Measurements from ENCODE around the gene POLD4. TPM values are rescaled to one million over a fixed set of nuclear protein-coding genes. Genes with fewer than 3 reads are reported as not detected.

The POLD4 gene
- total and polyA plus RNA-seq, 2 of the 13 experiments (the other 11 are each of a cell fraction or from before 2014, with no cell fraction given), result 10.5 to 27.4 TPM

GRCh38 chr11:67355794-67356386 is 2.5 kb upstream of the POLD4 start:
- no peak for FAIRE-seq

GRCh38 chr11:67355023-67355793 is 1.9 kb upstream of the POLD4 start:
- H3K27ac ChIP-seq (ENCODE audit: extremely low read length, insufficient read depth, low read length), result peak overlapping the region; percentile 79
- H4K20me1 ChIP-seq (ENCODE audit: insufficient read depth, low read length), result no peaks in the 10 kb centered on the region
- H3K9me3 ChIP-seq (ENCODE audit: low read length), result no peaks in the 10 kb centered on the region
- DNase-seq (ENCODE audit: low spot score) (no peak), ATAC-seq (no peak), FAIRE-seq (no peak)
- no TSS peak for BruUV-seq (replicated peaks)
- H3K4me1 ChIP-seq (ENCODE audit: insufficient read depth, low read length), result peaks cover 46% of the 10 kb centered on the region
- ChIA-PET CTCF (ENCODE audit: low intra/inter-chr PET ratio, low total read pairs) (interaction anchor here (4.1 kb wide), 1 partner anchor 27 kb away, joined by 45 read pairs; no protein-coding TSS in a partner anchor), POLR2A (interaction anchor here (1.0 to 9.7 kb wide), 11 partner anchors 8 to 115 kb away, joined by 3 to 365 read pairs (median 11); partner anchors contain the start of genes ANKRD13D, CLCF1, PPP1CA and RAD9A)
- peak overlapping the region; percentile 96 for H3K4me2 ChIP-seq (ENCODE audit: low read depth, low read length)
- intact Hi-C loops (cut with micrococcal nuclease; ENCODE audit: unreplicated experiment) (no loop called here), in situ Hi-C loops (cut with HindIII; ENCODE audit: extremely low pct_ligation_motif_present, low pct_unique_long_range_greater_than_20kb) (no loop called here)
- peak overlapping the region; percentile 63 for H3K9ac ChIP-seq (ENCODE audit: insufficient read depth, low read depth, low read length)
- no peaks in the 10 kb centered on the region for H3K79me2 ChIP-seq (ENCODE audit: insufficient read depth, low read length)
- H2AFZ ChIP-seq (ENCODE audit: low read length), result no peak overlapping the region
- H3K27me3 ChIP-seq (ENCODE audit: control insufficient read depth in 1 of 2, insufficient read depth in 2 of 2, low read length in 2 of 2), result no peaks in the 10 kb centered on the region
- H3K4me3 ChIP-seq (replicated peaks in 1 of 3; ENCODE audit: insufficient read depth in 1 of 3, low read depth in 2 of 3, low read length in 3 of 3), result peak overlapping the region; percentile 30 to 90 (median 43); a peak in 5 of 6 replicates
- no peaks in the 10 kb centered on the region for H3K36me3 ChIP-seq (replicated peaks in 1 of 2; ENCODE audit: control insufficient read depth in 1 of 2, insufficient read depth in 2 of 2, low read length in 2 of 2)
- 33% methylated on average over 3 of the region's 11 CpGs for WGBS (ENCODE audit: low lambda C conversion rate)
- TF ChIP-seq ZNF333 (CRISPR knock-in tag; IDR thresholded peaks at IDR 0.05; ENCODE audit: borderline replicate concordance) (0 out of 2 replicates have a peak, but pooled peaks have one; percentile 26), ZFP82 (CRISPR knock-in tag; IDR thresholded peaks at IDR 0.05; ENCODE audit: borderline replicate concordance) (no peak), ZNF354B (CRISPR knock-in tag; IDR thresholded peaks at IDR 0.05) (no peak), ZFP41 (CRISPR knock-in tag; IDR thresholded peaks at IDR 0.05; ENCODE audit: borderline replicate concordance) (no peak), RARA (CRISPR knock-in tag; IDR thresholded peaks at IDR 0.05) (no peak), DMTF1 (CRISPR knock-in tag; IDR thresholded peaks at IDR 0.05) (no peak), ZNF704 (CRISPR knock-in tag; IDR thresholded peaks at IDR 0.05; ENCODE audit: borderline replicate concordance) (no peak), ZNF512 (CRISPR knock-in tag; IDR thresholded peaks at IDR 0.05) (no peak)

More at GRCh38 chr11:67355794-67356386, 2.5 kb upstream of the POLD4 start:
- Histone ChIP-seq H3K4me2 (ENCODE audit: low read depth, low read length) (peak overlapping the region; percentile 96), H3K4me1 (ENCODE audit: insufficient read depth, low read length) (peaks cover 46% of the 10 kb centered on the region), H3K9ac (ENCODE audit: insufficient read depth, low read depth, low read length) (peak overlapping the region; percentile 63), H3K36me3 (replicated peaks in 1 of 2; ENCODE audit: control insufficient read depth in 1 of 2, insufficient read depth in 2 of 2, low read length in 2 of 2) (no peaks in the 10 kb centered on the region), H4K20me1 (ENCODE audit: insufficient read depth, low read length) (no peaks in the 10 kb centered on the region), H3K9me3 (ENCODE audit: low read length) (no peaks in the 10 kb centered on the region), H3K4me3 (replicated peaks in 1 of 3; ENCODE audit: insufficient read depth in 1 of 3, low read depth in 2 of 3, low read length in 3 of 3) (peak overlapping the region in 1 of 3 experiments; percentile 90; a peak in 2 of 6 replicates), H3K27me3 (ENCODE audit: control insufficient read depth in 1 of 2, insufficient read depth in 2 of 2, low read length in 2 of 2) (no peaks in the 10 kb centered on the region), H3K79me2 (ENCODE audit: insufficient read depth, low read length) (no peaks in the 10 kb centered on the region), H3K27ac (ENCODE audit: extremely low read length, insufficient read depth, low read length) (no peak overlapping the region), H2AFZ (ENCODE audit: low read length) (no peak overlapping the region)
- ATAC-seq (no peak), DNase-seq (ENCODE audit: low spot score) (no peak)
- WGBS (ENCODE audit: low lambda C conversion rate), result 40% methylated on average over 2 of the region's 4 CpGs
- CTCF ChIA-PET (ENCODE audit: low intra/inter-chr PET ratio, low total read pairs), result interaction anchor here (4.1 kb wide), 1 partner anchor 27 kb away, joined by 45 read pairs; no protein-coding TSS in a partner anchor
- no TSS peak for BruUV-seq (replicated peaks)
- POLR2A ChIA-PET, result interaction anchor here (1.8 to 9.7 kb wide), 4 partner anchors 11 to 116 kb away, joined by 5 to 365 read pairs (median 16); partner anchors contain the start of genes CLCF1 and RAD9A
- in situ Hi-C loops (cut with HindIII; ENCODE audit: extremely low pct_ligation_motif_present, low pct_unique_long_range_greater_than_20kb) (no loop called here), intact Hi-C loops (cut with micrococcal nuclease; ENCODE audit: unreplicated experiment) (loop anchor here (1.0 kb wide), 1 partner anchor 17 kb away; the partner anchor contains the start of gene CLCF1)
- TF ChIP-seq ZFP36L1 (CRISPR knock-in tag; IDR thresholded peaks at IDR 0.05), result no peak
- peak; percentile 27 for TF ChIP-seq TEAD3 (CRISPR knock-in tag; optimal IDR thresholded peaks at IDR 0.05; ENCODE audit: borderline replicate concordance)
